Right lobe of liver (tissue), 6 donors: Measurements from ENCODE around the gene CACNB2. TPM values are rescaled to one million over a fixed set of nuclear protein-coding genes. Genes with fewer than 3 reads are reported as not detected.

Source experiments
- ATAC-seq, 4 donors: fragments of 200-7000 bp; cut with Tn5 transposase; one replicate each; pipeline ENCODE4 v1.9.1; 2020; ENCODE audit warnings: mild to moderate bottlenecking in 4 of 4, moderate library complexity in 4 of 4
- DNase-seq, 3 donors: peaks; one replicate each; pipeline ENCODE4 v3.0.0-alpha.2; 2020
- H3K27ac ChIP-seq, 3 donors: fragments of 200-600 bp; one replicate each; pipeline ENCODE4 v1.8.0; 2022
- H3K27me3 ChIP-seq, 2 donors: fragments of 200-600 bp; one replicate each; pipeline ENCODE4 v1.8.0; 2022
- H3K36me3 ChIP-seq, 4 donors: fragments of 200-600 bp; sonication (generic) in 1 of 4; one replicate each; pipeline versions ENCODE4 v1.5.1 to v1.8.0; 2017 to 2022; ENCODE audit warnings: control low read depth in 1 of 4
- H3K4me1 ChIP-seq, 4 donors: fragments of 200-600 bp; sonication (generic) in 1 of 4; one replicate each; pipeline versions ENCODE4 v1.5.1 to v1.8.0; 2017 to 2022; ENCODE audit warnings: control low read depth in 1 of 4
- H3K4me3 ChIP-seq, 3 donors: fragments of 200-600 bp; one replicate each; pipeline ENCODE4 v1.8.0; 2022
- H3K9me3 ChIP-seq, 4 donors: fragments of 200-600 bp; sonication (generic) in 1 of 4; one replicate each; pipeline versions ENCODE4 v1.5.1 to v1.8.0; 2017 to 2022; ENCODE audit warnings: control low read depth in 1 of 4
- POLR2A ChIP-seq: fragments of 450-650 bp; IDR thresholded peaks from one replicate; pipeline ENCODE4 v1.6.1; 2017; ENCODE audit warnings: antibody characterized with exemption, mild to moderate bottlenecking
- WGBS: methylation state at CpG from one replicate; pipeline ENCODE4 v1.1.6; 2018; ENCODE audit warnings: low coverage, low lambda C conversion rate; ENCODE audit not compliant: insufficient coverage; ENCODE audit errors: missing lambda C conversion rate; 5-methylcytosine and 5-hydroxymethylcytosine counted together
- intact Hi-C, 2 donors: fragments of 100-400 bp; cut with DNase I; formaldehyde crosslinking; loops; one replicate each; pipeline versions ENCODE4 v1.11.2 to v1.14.1; 2022
- total RNA-seq, 6 experiments: library from RNA; depleted of rRNA in 2 of 6; stranded (reverse); fragments of >200 nt in 2 of 6; fragmentation: NEBNext Ultra II Directional in 3 of 6; extraction: Animal tissue kit (Norgen Biotek cat#: 25700) in 3 of 6; gene quantifications; one replicate each; pipeline versions ENCODE4 v1.1.0 to v1.2.4, GENCODE V29; 2016 to 2023
- TF ChIP-seq, protein P1 (sequence below), 4 donors: fragments of 200-600 bp in 3 of 4; fragments of 450-650 bp in 1 of 4; IDR thresholded peaks; one replicate each; pipeline versions ENCODE4 v1.5.1 to v1.8.0; 2016 to 2022; ENCODE audit warnings: antibody characterized with exemption in 4 of 4, mild to moderate bottlenecking in 2 of 4
- donor health status: DM: no; HTN: yes; CAD: no.
- donor health status: DM: no; HTN: no; CAD: no.
- donor health status: DM: no; HTN: no; CAD: no.
- donor health status: DM: no; HTN: yes; CAD: no.
- donor health status: DM: no; HTN: yes; CAD: no.

CACNB2 gene
- total RNA-seq, 6 experiments from 2014 or later, result 0.12 to 1.8 (median 1.0) TPM; not detected in 1

GRCh38 chr10:18104223-18104872 is 35.9 kb upstream of the CACNB2 start:
- Histone ChIP-seq H3K27ac (no peak overlapping the region), H3K9me3 (no peaks in the 10 kb centered on the region), H3K27me3 (no peaks in the 10 kb centered on the region), H3K36me3 (no peaks in the 10 kb centered on the region), H3K4me3 (no peak overlapping the region), H3K4me1 (no peaks in the 10 kb centered on the region)
- intact Hi-C loops, result no loop called here
- DNase-seq (peak in 2 of 3 donors; percentile 53), ATAC-seq (peak; percentile 60 to 63 (median 60))
- 57% methylated on average over 10 of the region's 10 CpGs for WGBS
- TF ChIP-seq POLR2A, result no peak
- TF ChIP-seq, protein P1, sequence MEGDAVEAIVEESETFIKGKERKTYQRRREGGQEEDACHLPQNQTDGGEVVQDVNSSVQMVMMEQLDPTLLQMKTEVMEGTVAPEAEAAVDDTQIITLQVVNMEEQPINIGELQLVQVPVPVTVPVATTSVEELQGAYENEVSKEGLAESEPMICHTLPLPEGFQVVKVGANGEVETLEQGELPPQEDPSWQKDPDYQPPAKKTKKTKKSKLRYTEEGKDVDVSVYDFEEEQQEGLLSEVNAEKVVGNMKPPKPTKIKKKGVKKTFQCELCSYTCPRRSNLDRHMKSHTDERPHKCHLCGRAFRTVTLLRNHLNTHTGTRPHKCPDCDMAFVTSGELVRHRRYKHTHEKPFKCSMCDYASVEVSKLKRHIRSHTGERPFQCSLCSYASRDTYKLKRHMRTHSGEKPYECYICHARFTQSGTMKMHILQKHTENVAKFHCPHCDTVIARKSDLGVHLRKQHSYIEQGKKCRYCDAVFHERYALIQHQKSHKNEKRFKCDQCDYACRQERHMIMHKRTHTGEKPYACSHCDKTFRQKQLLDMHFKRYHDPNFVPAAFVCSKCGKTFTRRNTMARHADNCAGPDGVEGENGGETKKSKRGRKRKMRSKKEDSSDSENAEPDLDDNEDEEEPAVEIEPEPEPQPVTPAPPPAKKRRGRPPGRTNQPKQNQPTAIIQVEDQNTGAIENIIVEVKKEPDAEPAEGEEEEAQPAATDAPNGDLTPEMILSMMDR (IDR thresholded peaks at IDR 0.05), result peak; percentile 56 to 77 (median 70)

DNA sequence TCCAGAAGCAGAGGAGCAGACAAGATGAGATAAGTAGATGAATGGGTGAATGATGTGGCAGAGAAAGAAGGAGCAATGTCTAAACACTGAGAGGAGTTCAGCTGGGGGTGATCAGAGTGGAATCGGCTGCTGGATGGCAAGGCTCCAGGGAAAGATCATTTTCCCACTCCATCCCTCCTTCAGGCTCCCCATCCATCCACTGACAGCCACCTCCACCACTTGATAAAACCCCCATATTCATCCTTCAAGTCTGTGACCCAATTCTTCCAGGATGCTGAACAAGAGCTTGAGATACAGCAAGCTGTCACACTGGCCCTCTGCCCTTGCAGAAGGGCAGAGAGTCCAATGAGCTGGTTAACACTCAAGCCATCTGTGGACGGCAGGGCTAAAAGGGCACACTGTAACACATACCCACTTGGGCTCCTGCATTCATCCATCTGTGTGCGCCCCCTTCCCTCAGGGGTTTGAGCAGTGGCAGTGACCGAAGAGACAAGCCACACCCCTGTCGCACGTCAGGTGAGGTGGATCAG is 30.8 kb upstream of the CACNB2 start:
- intact Hi-C loops, result no loop called here
- H3K27ac ChIP-seq, result no peak overlapping the region
- WGBS, result 54% methylated on average over 6 of the region's 6 CpGs
- H3K36me3 ChIP-seq, result no peaks in the 10 kb centered on the region
- no peaks in the 10 kb centered on the region for H3K27me3 ChIP-seq
- H3K4me3 ChIP-seq, result no peak overlapping the region
- no peak for ATAC-seq
- TF ChIP-seq, protein P1 (IDR thresholded peaks at IDR 0.05), result no peak
- no peak for TF ChIP-seq POLR2A
- no peaks in the 10 kb centered on the region for H3K4me1 ChIP-seq
- no peak for DNase-seq
- no peaks in the 10 kb centered on the region for H3K9me3 ChIP-seq

GRCh38 chr10:18113881-18114280 is 26.3 kb upstream of the CACNB2 start:
- intact Hi-C loops, result no loop called here

DNA sequence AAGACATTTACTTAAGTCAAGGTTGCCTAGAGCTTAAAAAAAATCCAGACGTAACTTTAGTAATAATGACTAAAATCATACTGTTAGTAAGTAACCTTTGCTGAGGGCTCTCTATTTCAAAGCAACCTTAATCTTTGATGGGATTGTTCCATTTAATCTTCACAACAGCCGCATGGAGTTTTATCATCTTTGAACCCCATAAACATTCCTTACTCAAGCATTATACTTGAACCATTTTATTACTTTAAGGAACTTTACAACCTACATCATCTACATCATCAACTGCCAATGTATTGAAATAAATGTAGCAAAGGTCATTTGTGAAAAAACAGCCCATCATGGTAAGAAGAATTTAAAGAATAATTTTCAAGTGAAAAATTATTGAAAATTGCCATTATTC is 22.9 kb upstream of the CACNB2 start:
- WGBS, result 67% methylated on average over 2 of the region's 2 CpGs
- DNase-seq (no peak), ATAC-seq (no peak)
- TF ChIP-seq POLR2A, result no peak
- TF ChIP-seq, protein P1 (IDR thresholded peaks at IDR 0.05), result no peak
- no peaks in the 10 kb centered on the region for H3K27me3 ChIP-seq
- no peak overlapping the region for H3K4me3 ChIP-seq
- intact Hi-C loops, result no loop called here
- no peak overlapping the region for H3K27ac ChIP-seq
- H3K9me3 ChIP-seq, result no peaks in the 10 kb centered on the region
- no peaks in the 10 kb centered on the region for H3K4me1 ChIP-seq
- H3K36me3 ChIP-seq, result no peaks in the 10 kb centered on the region

More at GRCh38 chr10:18113881-18114280, 26.3 kb upstream of the CACNB2 start:
- no peaks in the 10 kb centered on the region for H3K9me3 ChIP-seq
- TF ChIP-seq POLR2A, result no peak
- TF ChIP-seq, protein P1 (IDR thresholded peaks at IDR 0.05), result no peak
- H3K27ac ChIP-seq, result no peak overlapping the region
- no peaks in the 10 kb centered on the region for H3K36me3 ChIP-seq
- no peak overlapping the region for H3K4me3 ChIP-seq
- no peaks in the 10 kb centered on the region for H3K27me3 ChIP-seq
- H3K4me1 ChIP-seq, result no peaks in the 10 kb centered on the region
- ATAC-seq (no peak), DNase-seq (no peak)
- 41% methylated on average over 1 of the region's 1 CpG for WGBS
